GM21717 (cell line): ENCODE measurements around the gene GPR50.

Experiments
- ATAC-seq: cut with Tn5 transposase; IDR thresholded peaks from one replicate; pipeline ENCODE4 v1.9.1; 2021; ENCODE audit warnings: mild to moderate bottlenecking, moderate library complexity; ENCODE audit not compliant: unreplicated experiment

The GPR50 gene

GRCh38 chrX:151226941-151227340 is 50.6 kb downstream of the GPR50 start:
- ATAC-seq, result no peak

GRCh38 chrX:151227627-151228026 is 51.2 kb downstream of the GPR50 start:
- ATAC-seq, result no peak

DNA sequence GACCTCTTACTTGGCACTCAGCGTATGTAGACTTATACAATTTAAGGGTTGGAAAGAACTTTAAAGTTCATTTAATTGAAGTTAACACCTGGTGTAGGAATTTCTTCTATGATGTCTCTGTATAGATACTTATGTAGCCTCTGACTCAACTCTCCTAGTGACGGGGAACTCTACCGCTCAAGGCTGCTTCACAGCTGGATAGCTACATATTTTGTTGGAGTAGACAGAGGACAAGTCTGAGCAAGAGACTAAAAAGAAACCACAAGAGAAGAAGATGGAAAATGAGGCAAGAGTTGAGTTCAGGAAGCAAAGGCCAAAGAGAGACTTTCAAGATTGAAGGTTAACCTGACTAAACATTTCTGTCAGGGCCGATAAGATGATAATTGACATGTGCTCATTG is 52.6 kb downstream of the GPR50 start:
- ATAC-seq, result no peak
